ENCODE results near the gene EVA1C. TPM values are rescaled to one million over a fixed set of nuclear protein-coding genes. Genes with fewer than 3 reads are reported as not detected.

The EVA1C gene
- total and polyA plus RNA-seq, 2 donors (not counting 1 experiment from before 2014, with no cell fraction given) = 0.84 to 1.6 TPM

DNA sequence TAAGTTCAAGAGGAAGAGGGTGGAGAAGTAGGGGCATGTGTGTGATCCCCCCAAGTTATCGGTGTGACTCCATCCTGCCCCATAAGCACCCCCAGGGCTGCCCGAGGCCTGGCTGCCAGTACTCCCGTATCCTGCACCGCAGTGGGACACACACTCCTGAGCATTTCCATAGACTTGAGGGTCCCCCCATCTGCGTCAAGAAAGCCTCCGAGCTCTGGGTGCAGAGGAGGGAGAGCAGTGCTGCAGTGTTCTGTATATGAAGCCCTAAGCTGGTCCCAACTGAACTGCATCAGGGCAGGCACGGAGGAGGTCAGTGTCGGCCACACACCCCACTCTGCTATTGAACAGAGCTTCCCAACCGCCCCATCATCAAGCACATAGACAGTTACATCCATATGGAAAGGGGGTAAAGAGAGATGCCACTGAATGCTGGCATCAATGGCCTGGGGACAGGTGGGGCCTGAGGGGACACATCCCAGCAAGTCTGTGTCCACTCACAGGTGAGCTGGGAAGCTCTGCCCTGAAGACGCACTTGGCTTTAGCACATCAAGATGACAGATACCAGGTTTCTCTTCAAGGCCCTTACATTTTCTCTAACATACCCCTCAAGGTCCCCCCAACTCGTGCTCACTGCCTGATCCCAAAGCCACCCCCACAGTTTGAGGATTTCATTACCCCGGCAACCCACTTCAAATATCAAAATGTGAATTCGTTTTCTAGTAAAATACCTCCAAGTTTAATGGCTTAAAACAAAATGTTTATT, 64.3 kb downstream of the EVA1C start:
- ChIA-PET CTCF (no interaction called here), POLR2A (no interaction called here)
- ATAC-seq (ENCODE audit: low read depth) (no peak), DNase-seq (no peak)
- H3K4me3 ChIP-seq (ENCODE audit: control extremely low read depth in 1 of 5, extremely low read depth in 1 of 5, insufficient read depth in 1 of 5, low read depth in 2 of 5, low read length in 4 of 5) = no peak overlapping the region
- TF ChIP-seq CTCF (IDR thresholded peaks at IDR 0.05) (no peak), EZH2 (IDR thresholded peaks at IDR 0.05; ENCODE audit: borderline replicate concordance, insufficient read depth, low read depth, low read length, poor library complexity, severe bottlenecking) (no peak)
- no peaks in the 10 kb centered on the region for H3K9me3 ChIP-seq (ENCODE audit: control extremely low read depth in 1 of 3, control insufficient read depth in 2 of 3, insufficient read depth in 1 of 3, low read length in 2 of 3)
- no peak overlapping the region for H2AFZ ChIP-seq (ENCODE audit: insufficient read depth, low read depth, low read length, poor library complexity, severe bottlenecking)
- H4K20me1 ChIP-seq (ENCODE audit: control insufficient read depth, insufficient read depth, low read length, poor library complexity, severe bottlenecking) = no peaks in the 10 kb centered on the region
- H3K27ac ChIP-seq (ENCODE audit: low read length in 2 of 2) = no peak overlapping the region
- Mint-ChIP-seq H3K27ac (no peak overlapping the region), H3K9me3 (ENCODE audit: insufficient read depth) (no peaks in the 10 kb centered on the region), H3K27me3 (no peaks in the 10 kb centered on the region), H3K4me1 (no peaks in the 10 kb centered on the region), H3K4me3 (no peak overlapping the region)
- H3K27me3 ChIP-seq (replicated peaks in 1 of 4; ENCODE audit: control extremely low read depth in 1 of 4, control insufficient read depth in 3 of 4, insufficient read depth in 4 of 4, low read length in 3 of 4) = no peaks in the 10 kb centered on the region
- H3K36me3 ChIP-seq (replicated peaks in 1 of 2; ENCODE audit: control extremely low read depth in 1 of 2, control insufficient read depth in 1 of 2, extremely low read depth in 1 of 2, insufficient read depth in 2 of 2, low read length in 1 of 2) = no peaks in the 10 kb centered on the region
- H3K4me2 ChIP-seq (replicated peaks; ENCODE audit: low read depth, low read length, poor library complexity, severe bottlenecking) = no peak overlapping the region
- H3K4me1 ChIP-seq (ENCODE audit: control insufficient read depth in 2 of 2, insufficient read depth in 2 of 2, low read length in 2 of 2) = no peaks in the 10 kb centered on the region
- no peaks in the 10 kb centered on the region for H3K79me2 ChIP-seq (ENCODE audit: control insufficient read depth, insufficient read depth, low read length)
- intact Hi-C loops (cut with micrococcal nuclease) = no loop called here
- H3K9ac ChIP-seq (ENCODE audit: low read length) = no peak overlapping the region
- 87% methylated on average over 5 of the region's 13 CpGs for WGBS (ENCODE audit: insufficient coverage)

DNA sequence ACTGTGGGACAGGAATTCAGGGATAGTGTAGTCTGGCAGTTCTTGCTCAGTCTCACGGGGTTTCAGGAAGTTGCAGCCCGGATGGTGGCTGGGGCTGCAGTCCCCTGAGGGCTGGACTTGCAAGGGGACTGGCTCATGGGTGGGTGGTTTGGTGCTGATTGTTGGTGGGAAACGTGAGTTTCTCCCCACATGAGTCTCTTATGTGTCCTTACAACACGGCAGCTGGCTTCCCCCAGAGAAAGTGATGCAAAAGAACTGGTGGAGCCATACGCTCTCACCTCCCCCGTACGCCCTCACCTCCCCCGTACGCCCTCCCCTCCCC, 64.9 kb downstream of the EVA1C start:
- TF ChIP-seq EZH2 (IDR thresholded peaks at IDR 0.05; ENCODE audit: borderline replicate concordance, insufficient read depth, low read depth, low read length, poor library complexity, severe bottlenecking) = no peak
- TF ChIP-seq CTCF (IDR thresholded peaks at IDR 0.05) = no peak
- Histone ChIP-seq H4K20me1 (ENCODE audit: control insufficient read depth, insufficient read depth, low read length, poor library complexity, severe bottlenecking) (no peaks in the 10 kb centered on the region), H3K4me3 (ENCODE audit: control extremely low read depth in 1 of 5, extremely low read depth in 1 of 5, insufficient read depth in 1 of 5, low read depth in 2 of 5, low read length in 4 of 5) (no peak overlapping the region), H3K36me3 (replicated peaks in 1 of 2; ENCODE audit: control extremely low read depth in 1 of 2, control insufficient read depth in 1 of 2, extremely low read depth in 1 of 2, insufficient read depth in 2 of 2, low read length in 1 of 2) (no peaks in the 10 kb centered on the region), H3K4me1 (ENCODE audit: control insufficient read depth in 2 of 2, insufficient read depth in 2 of 2, low read length in 2 of 2) (no peaks in the 10 kb centered on the region), H3K79me2 (ENCODE audit: control insufficient read depth, insufficient read depth, low read length) (no peaks in the 10 kb centered on the region), H3K27me3 (replicated peaks in 1 of 4; ENCODE audit: control extremely low read depth in 1 of 4, control insufficient read depth in 3 of 4, insufficient read depth in 4 of 4, low read length in 3 of 4) (no peaks in the 10 kb centered on the region), H3K9me3 (ENCODE audit: control extremely low read depth in 1 of 3, control insufficient read depth in 2 of 3, insufficient read depth in 1 of 3, low read length in 2 of 3) (no peaks in the 10 kb centered on the region), H3K27ac (ENCODE audit: low read length in 2 of 2) (no peak overlapping the region), H3K9ac (ENCODE audit: low read length) (no peak overlapping the region), H2AFZ (ENCODE audit: insufficient read depth, low read depth, low read length, poor library complexity, severe bottlenecking) (no peak overlapping the region), H3K4me2 (replicated peaks; ENCODE audit: low read depth, low read length, poor library complexity, severe bottlenecking) (no peak overlapping the region)
- ATAC-seq (ENCODE audit: low read depth) = no peak
- ChIA-PET POLR2A (no interaction called here), CTCF (no interaction called here)
- no peak for DNase-seq
- no peak overlapping the region for H3K27ac Mint-ChIP-seq
- no peaks in the 10 kb centered on the region for H3K9me3 Mint-ChIP-seq (ENCODE audit: insufficient read depth)
- peaks cover 1% of the 10 kb centered on the region for H3K27me3 Mint-ChIP-seq
- 69% methylated on average over 2 of the region's 9 CpGs for WGBS (ENCODE audit: insufficient coverage)
- H3K4me1 Mint-ChIP-seq = no peaks in the 10 kb centered on the region
- no peak overlapping the region for H3K4me3 Mint-ChIP-seq
- intact Hi-C loops (cut with micrococcal nuclease) = no loop called here
